ENCODE results near the gene KIF6. TPM values are rescaled to one million over a fixed set of nuclear protein-coding genes. Genes with fewer than 3 reads are reported as not detected.

Gene KIF6
- polyA plus RNA-seq, 4 donors = 0.72 to 5.5 (median 4.1) TPM

GRCh38 chr6:39428816-39429215, 296.4 kb downstream of the KIF6 start:
- no peak for DNase-seq (ENCODE audit: low read depth in 4 of 4, low spot score in 3 of 4)

DNA sequence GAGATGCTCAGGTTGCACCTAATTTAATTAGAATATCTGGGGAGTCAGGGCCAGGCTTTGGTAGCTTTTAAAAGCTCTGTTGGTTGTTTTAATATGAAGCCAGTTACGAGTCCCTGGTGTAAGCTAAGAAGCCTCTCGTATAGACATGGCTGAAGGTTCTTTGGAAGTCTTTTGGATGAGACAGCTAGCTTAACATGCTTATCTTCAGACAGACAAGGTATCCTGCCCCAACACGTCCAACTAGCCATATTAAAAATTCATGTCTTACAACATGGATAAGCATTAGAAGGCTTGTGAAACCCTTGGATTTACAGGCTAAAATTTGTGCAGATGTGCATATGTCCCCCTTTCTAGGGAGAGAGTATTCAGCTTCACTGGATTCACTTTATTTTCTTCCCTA, 297.1 kb downstream of the KIF6 start:
- DNase-seq (ENCODE audit: low read depth in 4 of 4, low spot score in 3 of 4) = no peak

GRCh38 chr6:39426073-39426456, 299.1 kb downstream of the KIF6 start:
- DNase-seq (ENCODE audit: low read depth in 4 of 4, low spot score in 3 of 4) = no peak

DNA sequence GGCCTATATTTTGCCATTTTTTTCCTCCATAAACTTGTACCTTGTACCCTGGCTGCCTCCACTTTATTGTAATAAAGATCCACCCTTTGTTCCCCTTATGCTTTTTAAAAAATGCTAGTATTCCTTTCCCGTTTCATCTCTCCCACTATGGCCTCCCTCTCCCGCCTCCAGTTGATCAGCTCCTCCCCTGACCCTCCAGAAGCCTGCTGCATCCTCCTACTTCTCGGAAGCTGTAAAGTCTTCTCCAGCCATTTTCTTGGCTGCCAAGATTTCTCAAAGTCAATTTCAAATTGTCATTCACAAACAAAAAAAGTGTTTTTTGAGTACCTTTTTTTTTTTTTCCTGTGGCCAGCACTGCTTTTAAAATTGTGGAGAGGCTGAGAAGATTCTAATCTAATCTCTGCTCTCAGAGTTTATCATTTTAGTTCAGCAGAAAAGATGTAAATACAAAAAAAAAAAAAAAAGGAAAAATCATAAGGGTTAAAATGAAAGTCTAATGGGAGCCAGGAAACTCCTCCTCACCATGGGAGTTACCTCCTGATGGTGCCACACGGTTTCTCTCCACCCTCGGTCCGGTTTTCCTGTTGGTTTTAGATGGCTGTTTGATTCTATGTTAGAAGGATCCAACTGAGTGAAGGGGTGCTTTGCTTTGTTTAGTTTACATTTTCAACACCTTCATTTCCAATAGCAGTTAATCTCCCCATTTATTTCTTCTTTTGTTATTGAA, 299.7 kb downstream of the KIF6 start:
- DNase-seq (ENCODE audit: low read depth in 4 of 4, low spot score in 3 of 4) = no peak

DNA sequence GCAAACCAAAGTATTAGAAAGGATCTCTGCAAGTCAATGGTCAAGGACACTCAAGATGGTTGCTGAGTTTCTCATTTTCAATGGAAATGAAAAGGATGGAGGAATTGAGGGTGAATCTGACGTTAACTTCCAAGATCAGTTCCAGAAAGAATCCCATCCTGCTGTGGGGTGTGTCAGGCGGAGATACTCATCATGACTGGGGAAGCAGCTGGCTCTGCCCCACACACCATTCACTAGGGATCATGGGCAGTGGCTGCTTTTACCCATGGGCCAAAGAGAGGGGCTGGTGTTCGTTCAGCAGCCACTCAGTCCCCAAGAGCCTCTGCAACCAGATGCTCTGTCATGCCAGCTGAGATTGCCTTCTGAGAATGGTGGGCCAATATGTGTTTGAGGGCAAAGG, 300.4 kb downstream of the KIF6 start:
- DNase-seq (ENCODE audit: low read depth in 4 of 4, low spot score in 3 of 4) = no peak

GRCh38 chr6:39422238-39422637, 303.0 kb downstream of the KIF6 start:
- no peak for DNase-seq (ENCODE audit: low read depth in 4 of 4, low spot score in 3 of 4)

GRCh38 chr6:39421383-39422225, 303.6 kb downstream of the KIF6 start:
- no peak for DNase-seq (ENCODE audit: low read depth in 4 of 4, low spot score in 3 of 4)

GRCh38 chr6:39420300-39421265, 304.6 kb downstream of the KIF6 start:
- no peak for DNase-seq (ENCODE audit: low read depth in 4 of 4, low spot score in 3 of 4)

DNA sequence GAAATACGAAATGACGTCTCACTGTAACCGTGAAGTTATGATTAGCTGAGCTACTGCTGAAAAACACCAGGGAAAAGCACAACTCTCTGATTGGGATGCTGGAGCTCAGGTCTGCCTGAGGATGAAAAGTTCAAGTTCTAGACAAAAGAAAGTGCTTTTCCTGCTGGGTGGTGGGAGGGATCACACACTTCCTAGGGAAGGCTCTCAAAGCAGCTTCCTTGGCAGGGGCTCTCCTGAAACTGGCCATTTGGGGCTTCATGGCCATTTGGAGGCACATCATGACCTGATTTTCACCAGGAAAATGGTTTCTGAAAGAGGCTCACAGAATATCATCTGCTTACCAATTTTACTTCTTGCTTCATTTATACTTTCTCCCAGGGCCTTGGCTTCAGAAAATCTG, 305.6 kb downstream of the KIF6 start:
- DNase-seq (ENCODE audit: low read depth in 4 of 4, low spot score in 3 of 4) = no peak

DNA sequence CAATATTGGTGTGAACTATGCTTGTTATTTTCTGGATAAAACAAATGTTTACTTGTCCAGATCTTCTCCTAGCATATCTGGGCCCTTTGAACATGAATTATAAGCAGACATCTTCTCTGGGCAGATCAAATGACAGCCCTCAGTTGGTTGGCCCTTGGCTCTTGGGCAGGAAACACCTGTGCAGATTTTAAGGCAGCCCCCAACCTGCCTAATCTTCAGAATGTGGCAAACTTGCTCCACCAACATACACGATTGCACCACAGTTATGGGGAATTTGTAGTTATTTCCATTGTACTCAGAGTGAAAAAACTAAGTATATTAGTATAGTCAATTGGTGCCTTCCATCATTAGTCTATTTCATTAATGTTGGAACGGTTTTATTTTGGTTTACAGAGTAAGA, 307.8 kb downstream of the KIF6 start:
- no peak for DNase-seq (ENCODE audit: low read depth in 4 of 4, low spot score in 3 of 4)

- no peak for DNase-seq (ENCODE audit: low read depth in 4 of 4, low spot score in 3 of 4)
Observed at GRCh38 chr6:39416728-39417127, 308.5 kb downstream of the KIF6 start.

- DNase-seq (ENCODE audit: low read depth in 4 of 4, low spot score in 3 of 4) = no peak
Observed at GRCh38 chr6:39416026-39416425, 309.2 kb downstream of the KIF6 start.

DNA sequence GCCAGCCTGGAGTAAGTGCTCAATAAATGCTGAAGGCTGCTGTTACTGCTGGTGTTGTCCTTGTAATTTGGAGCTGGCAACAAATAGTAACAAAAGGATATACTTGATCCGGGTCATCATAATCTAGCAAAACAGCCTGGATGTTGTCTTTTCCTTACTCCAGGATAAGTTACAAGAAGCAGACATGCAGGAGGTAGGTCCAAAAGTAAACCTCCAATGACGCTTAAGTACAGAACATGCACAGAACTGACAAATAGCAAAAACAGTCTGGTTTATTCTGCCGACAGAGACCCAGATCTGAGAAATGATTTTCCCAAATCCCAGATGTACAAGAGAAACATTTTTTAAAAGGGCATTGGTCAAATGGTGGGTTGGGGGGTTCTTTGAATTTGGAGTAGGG, 309.7 kb downstream of the KIF6 start:
- no peak for DNase-seq (ENCODE audit: low read depth in 4 of 4, low spot score in 3 of 4)

DNA sequence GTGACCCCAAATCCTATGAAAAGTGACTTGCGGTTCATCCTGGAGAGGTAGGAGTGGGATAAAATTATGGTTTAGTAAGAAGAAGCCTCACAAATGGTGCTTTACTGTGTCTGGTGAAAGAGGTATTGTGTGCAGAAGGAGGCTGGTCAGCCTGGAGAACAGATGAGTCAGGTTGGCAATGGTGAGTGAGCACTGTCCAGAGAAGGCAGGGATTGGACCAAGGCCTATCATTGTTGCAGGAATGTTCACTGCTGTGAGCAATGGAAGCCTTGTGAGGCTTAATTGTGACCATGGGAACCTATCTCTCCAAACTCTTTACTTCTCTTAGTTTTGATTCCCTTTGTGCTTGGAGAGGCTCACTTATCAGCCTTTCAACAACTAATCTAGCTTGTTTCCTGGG, 313.7 kb downstream of the KIF6 start:
- DNase-seq (ENCODE audit: low read depth in 4 of 4, low spot score in 3 of 4) = no peak

GRCh38 chr6:39411001-39411400, 314.2 kb downstream of the KIF6 start:
- no peak for DNase-seq (ENCODE audit: low read depth in 4 of 4, low spot score in 3 of 4)

DNA sequence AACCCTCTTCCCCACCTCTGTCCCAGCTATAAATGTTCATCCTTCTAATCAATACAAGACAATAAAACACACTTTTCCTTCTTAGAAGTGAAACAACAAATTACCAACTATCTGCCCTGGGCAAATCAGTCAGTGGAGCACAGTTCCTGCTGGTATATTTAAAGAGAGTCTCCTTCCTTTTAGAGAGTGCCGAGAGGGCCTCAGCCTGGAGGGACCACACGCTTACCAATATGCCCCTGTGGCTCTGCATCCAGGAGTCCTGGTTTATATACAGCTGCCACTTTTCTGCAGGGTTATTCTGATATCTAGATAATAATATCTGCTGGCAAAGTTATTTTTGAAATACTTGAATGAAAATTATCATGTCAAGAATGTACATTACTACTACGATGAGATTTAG, 315.3 kb downstream of the KIF6 start:
- DNase-seq (ENCODE audit: low read depth in 4 of 4, low spot score in 3 of 4) = no peak

- no peak for DNase-seq (ENCODE audit: low read depth in 4 of 4, low spot score in 3 of 4)
Observed at GRCh38 chr6:39407446-39407993, 317.7 kb downstream of the KIF6 start.

- DNase-seq (ENCODE audit: low read depth in 4 of 4, low spot score in 3 of 4) = no peak
Observed at GRCh38 chr6:39404312-39404711, 320.9 kb downstream of the KIF6 start.

DNA sequence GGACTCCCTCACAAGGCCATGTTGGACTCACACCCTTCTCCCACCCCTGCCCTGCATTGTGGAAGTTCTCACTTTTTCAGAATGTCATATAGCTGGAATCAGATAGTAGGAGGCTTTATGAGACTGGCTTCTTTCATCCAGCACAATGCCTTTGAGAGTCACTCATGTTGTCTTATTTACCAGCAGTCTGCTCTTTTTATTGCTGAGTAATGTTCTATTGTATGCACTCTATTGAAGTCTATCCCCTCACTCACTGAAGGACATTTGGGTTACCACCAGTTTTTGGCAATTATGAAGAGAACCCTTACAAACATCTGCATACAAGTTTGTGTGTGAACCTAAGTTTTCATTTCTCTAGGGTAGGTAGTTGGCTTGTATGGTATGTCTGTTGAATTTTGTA, 321.9 kb downstream of the KIF6 start:
- no peak for DNase-seq (ENCODE audit: low read depth in 4 of 4, low spot score in 3 of 4)

GRCh38 chr6:39402239-39402751, 322.9 kb downstream of the KIF6 start:
- no peak for DNase-seq (ENCODE audit: low read depth in 4 of 4, low spot score in 3 of 4)

DNA sequence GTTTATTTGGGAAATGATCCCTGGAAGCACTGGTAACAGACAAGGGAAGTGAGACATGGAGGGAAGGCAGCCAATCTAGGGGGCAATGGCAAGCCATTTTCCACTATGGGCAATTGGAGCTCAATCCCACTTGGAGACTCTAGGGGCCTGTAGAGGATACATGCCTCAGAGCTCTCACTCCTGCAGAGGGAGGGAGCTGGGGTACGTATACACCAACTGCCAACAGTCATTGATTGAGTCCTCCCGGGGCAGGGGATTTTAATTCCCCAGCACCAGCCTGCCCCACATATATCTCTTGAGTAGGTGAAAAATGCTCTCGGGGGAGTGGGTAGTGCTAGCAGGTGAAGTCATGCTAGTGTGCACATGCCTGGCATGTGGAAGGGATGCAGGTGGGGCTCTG, 323.8 kb downstream of the KIF6 start:
- no peak for DNase-seq (ENCODE audit: low read depth in 4 of 4, low spot score in 3 of 4)

Data from left renal pelvis (tissue), 4 donors.